DND-41 (cell line): Measurements from ENCODE around the gene SLC6A3.
"Not testable (repeated sequence)": the region's sequence is repeated elsewhere in the genome, so short reads cannot be mapped to it uniquely, and the experiment has no call there.

Source experiments
- ATAC-seq: fragments of 200-7000 bp; cut with Tn5 transposase; 3 replicates; pipeline ENCODE4 v1.9.1; 2021; ENCODE audit warnings: low read depth; ENCODE audit not compliant: insufficient read depth
- DNase-seq: peaks from one replicate; pipeline ENCODE4 v3.0.0-alpha.2; 2020
- H2AFZ ChIP-seq: 2 replicates; pipeline ENCODE4 v1.6.0; 2012; ENCODE audit warnings: low read depth, low read length
- H3K27ac ChIP-seq: 2 replicates; pipeline ENCODE4 v1.5.1; 2012; ENCODE audit warnings: low read length, inconsistent platforms
- H3K27me3 ChIP-seq: fragments of 200-600 bp; sonication (generic); 2 replicates; pipeline ENCODE4 v1.6.0; 2012; ENCODE audit warnings: low read length, mild to moderate bottlenecking, inconsistent platforms; ENCODE audit not compliant: insufficient read depth, poor library complexity
- H3K36me3 ChIP-seq: 2 replicates; pipeline ENCODE4 v1.5.1; 2012; ENCODE audit warnings: low read length, inconsistent platforms; ENCODE audit not compliant: insufficient read depth
- H3K4me1 ChIP-seq: 2 replicates; pipeline ENCODE4 v1.5.1; 2012; ENCODE audit warnings: mild to moderate bottlenecking, low read length; ENCODE audit not compliant: insufficient read depth
- H3K4me2 ChIP-seq: 2 replicates; pipeline ENCODE4 v1.6.0; 2012; ENCODE audit warnings: mild to moderate bottlenecking, moderate library complexity, low read length, inconsistent platforms; ENCODE audit not compliant: insufficient read depth
- H3K4me3 ChIP-seq, 2 experiments: fragments of 200-600 bp in 1 of 2; shearing (Covaris generic) in 1 of 2; 2 replicates each; pipeline ENCODE4 v1.5.1; 2012 to 2016; ENCODE audit warnings: inconsistent platforms in 2 of 2, low read length in 2 of 2, mild to moderate bottlenecking in 2 of 2, low read depth in 1 of 2, moderate library complexity in 1 of 2
- H3K79me2 ChIP-seq: 2 replicates; pipeline ENCODE4 v1.6.0; 2012; ENCODE audit warnings: low read length, inconsistent platforms; ENCODE audit not compliant: insufficient read depth
- H3K9ac ChIP-seq: 2 replicates; pipeline ENCODE4 v1.6.0; 2012; ENCODE audit warnings: low read depth, mild to moderate bottlenecking, inconsistent platforms, low read length, moderate library complexity
- H3K9me3 ChIP-seq: 2 replicates; pipeline ENCODE4 v1.5.1; 2012; ENCODE audit warnings: low read length, moderate library complexity, mild to moderate bottlenecking, inconsistent platforms; ENCODE audit not compliant: insufficient read depth, severe bottlenecking
- H4K20me1 ChIP-seq: 2 replicates; pipeline ENCODE4 v1.6.0; 2012; ENCODE audit warnings: low read length; ENCODE audit not compliant: insufficient read depth
- EZH2 ChIP-seq: IDR thresholded peaks from 3 replicates; pipeline ENCODE4 v1.6.1; 2012; ENCODE audit warnings: borderline replicate concordance, low read depth, mild to moderate bottlenecking, moderate library complexity, low read length, inconsistent platforms; ENCODE audit not compliant: severe bottlenecking
- TF ChIP-seq, protein P1 (sequence below): IDR thresholded peaks from 2 replicates; pipeline ENCODE4 v1.5.1; 2012; ENCODE audit warnings: borderline replicate concordance, low read length, moderate library complexity, mild to moderate bottlenecking; ENCODE audit not compliant: poor library complexity, severe bottlenecking; ENCODE audit errors: extremely low read depth

The SLC6A3 gene

GRCh38 chr5:1477341-1477740 is 32.1 kb upstream of the SLC6A3 start:
- DNase-seq (no peak), ATAC-seq (no peak)
- Histone ChIP-seq H3K27me3 (no peaks in the 10 kb centered on the region), H4K20me1 (peaks cover 9% of the 10 kb centered on the region; the same call in 1 of the 2 replicates), H2AFZ (no peak overlapping the region), H3K4me3 (no peak overlapping the region), H3K9me3 (no peaks in the 10 kb centered on the region), H3K4me1 (no peaks in the 10 kb centered on the region), H3K27ac (no peak overlapping the region), H3K9ac (no peak overlapping the region), H3K4me2 (no peak overlapping the region), H3K79me2 (no peaks in the 10 kb centered on the region), H3K36me3 (peaks cover 90% of the 10 kb centered on the region)
- no peak for TF ChIP-seq EZH2
- TF ChIP-seq, protein P1, sequence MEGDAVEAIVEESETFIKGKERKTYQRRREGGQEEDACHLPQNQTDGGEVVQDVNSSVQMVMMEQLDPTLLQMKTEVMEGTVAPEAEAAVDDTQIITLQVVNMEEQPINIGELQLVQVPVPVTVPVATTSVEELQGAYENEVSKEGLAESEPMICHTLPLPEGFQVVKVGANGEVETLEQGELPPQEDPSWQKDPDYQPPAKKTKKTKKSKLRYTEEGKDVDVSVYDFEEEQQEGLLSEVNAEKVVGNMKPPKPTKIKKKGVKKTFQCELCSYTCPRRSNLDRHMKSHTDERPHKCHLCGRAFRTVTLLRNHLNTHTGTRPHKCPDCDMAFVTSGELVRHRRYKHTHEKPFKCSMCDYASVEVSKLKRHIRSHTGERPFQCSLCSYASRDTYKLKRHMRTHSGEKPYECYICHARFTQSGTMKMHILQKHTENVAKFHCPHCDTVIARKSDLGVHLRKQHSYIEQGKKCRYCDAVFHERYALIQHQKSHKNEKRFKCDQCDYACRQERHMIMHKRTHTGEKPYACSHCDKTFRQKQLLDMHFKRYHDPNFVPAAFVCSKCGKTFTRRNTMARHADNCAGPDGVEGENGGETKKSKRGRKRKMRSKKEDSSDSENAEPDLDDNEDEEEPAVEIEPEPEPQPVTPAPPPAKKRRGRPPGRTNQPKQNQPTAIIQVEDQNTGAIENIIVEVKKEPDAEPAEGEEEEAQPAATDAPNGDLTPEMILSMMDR: no peak

- Histone ChIP-seq H3K27me3 (no peaks in the 10 kb centered on the region), H3K4me1 (no peaks in the 10 kb centered on the region), H2AFZ (no peak overlapping the region), H3K4me2 (no peak overlapping the region), H4K20me1 (peaks cover 7% of the 10 kb centered on the region; the same call in 1 of the 2 replicates), H3K27ac (no peak overlapping the region), H3K36me3 (peaks cover 93% of the 10 kb centered on the region), H3K79me2 (no peaks in the 10 kb centered on the region), H3K9ac (no peak overlapping the region), H3K4me3 (no peak overlapping the region), H3K9me3 (no peaks in the 10 kb centered on the region)
- DNase-seq (no peak), ATAC-seq (no peak)
- TF ChIP-seq EZH2: no peak
- TF ChIP-seq, protein P1: no peak
These were observed 31.7 kb upstream of the SLC6A3 start for GRCh38 chr5:1476967-1477310.

DNA sequence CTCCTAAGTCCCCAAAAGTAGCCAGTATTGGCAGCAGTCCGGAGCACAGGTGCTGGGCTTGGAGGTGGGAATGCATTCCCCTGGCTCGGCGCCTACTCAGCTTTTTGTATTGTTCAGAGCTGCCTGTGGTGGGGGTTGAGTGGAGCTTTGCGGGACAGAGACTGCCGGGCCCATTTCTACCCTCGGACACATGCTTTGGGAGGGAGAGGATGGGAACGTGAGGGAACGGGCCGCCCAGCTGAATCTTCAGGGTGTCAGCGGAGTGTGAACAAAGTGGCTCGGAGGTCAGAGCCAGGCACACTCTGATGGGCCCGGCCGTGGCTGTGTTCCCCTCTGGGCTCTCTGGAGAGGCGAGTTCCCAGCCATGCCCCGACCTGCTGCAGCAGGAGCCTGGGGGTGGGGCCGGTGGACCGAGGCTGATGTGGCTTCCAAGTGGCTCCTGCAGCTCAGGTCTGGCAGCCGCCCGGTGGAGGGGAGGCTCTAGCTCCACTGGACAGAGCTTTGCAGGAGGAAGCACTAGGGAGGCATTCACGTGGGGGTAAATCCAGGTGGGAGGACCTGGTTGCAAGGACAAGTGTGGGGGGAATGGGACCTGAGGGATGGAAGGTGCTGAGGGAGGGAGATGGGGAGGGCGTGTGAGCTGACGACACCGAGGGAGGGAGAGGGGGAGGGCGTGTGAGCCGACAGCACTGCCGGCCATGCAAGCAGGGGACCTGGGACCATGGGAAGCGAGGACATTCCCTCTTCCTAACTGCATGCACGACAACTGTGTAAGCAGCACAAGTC is 31.1 kb upstream of the SLC6A3 start:
- Histone ChIP-seq H3K36me3 (peaks cover 91% of the 10 kb centered on the region), H4K20me1 (0 out of 2 replicates have a peak, but pooled peaks cover 5% of the 10 kb centered on the region), H3K79me2 (no peaks in the 10 kb centered on the region), H3K9ac (no peak overlapping the region), H3K9me3 (no peaks in the 10 kb centered on the region), H2AFZ (no peak overlapping the region), H3K4me1 (no peaks in the 10 kb centered on the region), H3K4me3 (no peak overlapping the region), H3K27me3 (no peaks in the 10 kb centered on the region), H3K4me2 (no peak overlapping the region), H3K27ac (no peak overlapping the region)
- TF ChIP-seq EZH2: no peak
- TF ChIP-seq, protein P1: no peak
- ATAC-seq (no peak), DNase-seq (no peak)

DNA sequence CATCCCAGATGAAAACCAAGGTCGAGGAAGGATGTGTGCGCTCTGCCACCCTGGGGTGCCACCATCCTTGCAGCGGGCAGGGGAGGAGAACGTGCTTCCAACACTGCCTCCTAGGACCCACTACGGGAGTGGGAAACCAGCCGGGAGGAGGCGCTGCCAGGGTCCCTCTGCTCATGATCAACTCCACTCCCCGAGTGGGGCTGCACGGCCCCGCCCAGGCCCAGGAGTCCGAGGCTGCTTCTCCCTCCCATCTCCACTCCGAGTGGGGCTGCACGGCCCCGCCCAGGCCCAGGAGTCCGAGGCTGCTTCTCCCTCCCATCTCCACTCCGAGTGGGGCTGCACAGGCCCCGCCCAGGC is 30.3 kb upstream of the SLC6A3 start:
- not testable (repeated sequence) for H3K79me2 ChIP-seq, H3K27me3 ChIP-seq, H3K9ac ChIP-seq, H3K4me1 ChIP-seq, H3K27ac ChIP-seq, H3K9me3 ChIP-seq, ATAC-seq, H2AFZ ChIP-seq, H3K4me2 ChIP-seq, H4K20me1 ChIP-seq, DNase-seq, H3K4me3 ChIP-seq
- H3K36me3 ChIP-seq: peaks cover 95% of the 10 kb centered on the region
